Stimulated activated CD4-positive, alpha-beta T cell treated with anti-CD3 and anti-CD28 coated beads, Interleukin-4, amount 100 ng/mL, for 24 hours (primary cell): Measurements from ENCODE around the gene HAUS7.
"Not testable (repeated sequence)": the region's sequence is repeated elsewhere in the genome, so short reads cannot be mapped to it uniquely, and the experiment has no call there.

Source experiments
- DNase-seq: peaks from one replicate; pipeline ENCODE4 v3.0.0-alpha.2; 2020

Gene HAUS7

GRCh38 chrX:153406903-153407302 lies 63.5 kb downstream of the HAUS7 start:
- no peak for DNase-seq

DNA sequence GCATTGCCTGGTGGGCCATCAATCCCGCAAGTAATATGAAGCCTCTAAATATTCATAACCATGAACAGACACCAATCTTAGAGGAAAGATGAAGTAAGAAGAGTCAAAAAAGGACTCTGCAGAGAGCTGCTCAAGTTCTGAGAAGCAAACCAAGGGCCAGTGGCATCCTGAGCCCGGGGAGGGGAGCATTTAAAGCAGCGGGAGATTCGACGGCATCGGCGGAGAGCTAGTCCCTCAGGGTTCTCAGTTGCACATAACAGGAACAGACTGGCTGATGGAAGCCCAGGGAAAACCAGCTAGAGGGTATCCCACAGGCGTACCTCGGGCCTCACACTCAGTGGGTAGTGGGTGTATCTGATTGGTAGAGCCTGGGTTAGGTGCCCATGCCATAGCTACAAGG lies 64.4 kb downstream of the HAUS7 start:
- no peak for DNase-seq

DNA sequence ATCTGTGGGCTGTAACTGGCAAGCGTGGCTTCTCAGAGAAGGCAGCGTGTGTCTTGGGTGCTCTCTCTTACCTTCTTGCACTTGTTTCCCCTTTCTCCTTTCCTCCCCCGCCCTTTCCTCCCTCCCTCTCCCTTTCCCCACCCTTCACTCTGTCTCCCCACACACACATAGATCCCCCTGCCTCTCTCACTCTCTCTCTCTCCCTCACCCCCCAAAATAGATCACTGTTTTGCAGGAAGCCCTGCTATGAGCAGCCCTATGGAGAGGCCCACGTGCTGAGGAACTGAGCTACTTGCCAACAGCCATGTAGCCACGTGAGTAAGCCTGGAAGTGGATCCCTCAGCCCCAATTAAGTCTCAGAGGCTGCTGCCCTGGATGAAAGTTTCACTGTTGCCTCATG lies 65.0 kb downstream of the HAUS7 start:
- DNase-seq, result no peak

DNA sequence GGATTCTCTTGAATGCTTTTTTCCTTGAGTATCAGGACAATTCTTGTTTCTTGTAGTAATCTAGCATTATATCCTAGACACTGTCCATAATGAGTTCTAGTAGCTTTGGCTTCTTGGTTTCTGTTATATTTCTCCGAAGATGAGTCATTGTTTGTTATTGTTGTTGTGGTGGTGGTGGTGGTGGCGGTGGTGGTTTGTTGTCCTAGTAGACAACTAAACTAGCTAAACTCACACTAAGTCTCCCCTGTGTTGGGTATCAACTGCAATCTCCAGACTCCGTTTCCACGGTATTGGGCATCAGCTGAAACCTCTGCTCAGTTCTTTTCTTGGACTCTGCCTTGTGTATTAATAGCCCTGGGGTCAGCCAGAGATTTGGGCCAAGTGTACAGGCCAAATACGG lies 66.0 kb downstream of the HAUS7 start:
- DNase-seq, result not testable (repeated sequence)

DNA sequence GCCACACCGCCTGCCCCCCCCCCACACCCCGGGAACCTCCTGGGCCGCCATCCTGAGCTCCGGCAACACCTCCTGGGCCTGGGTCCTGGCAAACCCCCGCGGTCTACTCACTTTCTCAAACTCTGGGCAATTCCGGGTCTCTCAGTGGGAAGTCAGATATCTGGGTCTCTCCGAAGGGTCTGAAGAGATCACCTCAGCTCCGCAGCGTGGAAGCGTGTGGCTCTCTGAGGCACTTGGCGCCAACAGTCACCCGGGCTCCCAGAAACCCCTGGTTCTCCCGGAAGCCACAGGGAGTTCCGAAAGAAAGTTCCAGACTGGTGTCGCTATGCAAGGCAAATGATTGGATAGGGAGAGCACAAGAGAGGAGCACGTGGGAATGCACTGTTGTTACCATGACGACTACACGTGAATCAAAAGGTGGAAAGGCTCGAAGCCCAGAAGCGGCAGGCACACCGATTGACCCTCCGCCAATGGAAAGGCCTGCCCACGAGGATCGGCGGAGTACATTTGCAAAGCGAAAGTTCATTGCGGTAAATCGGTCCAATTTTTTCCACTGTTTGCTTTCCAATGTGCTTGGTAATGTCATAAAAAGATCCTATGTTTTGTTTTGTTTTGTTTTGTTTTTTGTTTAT lies 69.1 kb downstream of the HAUS7 start, which contains the start of gene PNMA6E:
PNMA6E (minus strand) TSS at position 218 of the 632 bp plus-strand sequence. CDS start 2,501 bp downstream, outside the sequence.
- no peak for DNase-seq

GRCh38 chrX:153400146-153401132 lies 69.9 kb downstream of the HAUS7 start:
- DNase-seq, result peak; percentile 48

DNA sequence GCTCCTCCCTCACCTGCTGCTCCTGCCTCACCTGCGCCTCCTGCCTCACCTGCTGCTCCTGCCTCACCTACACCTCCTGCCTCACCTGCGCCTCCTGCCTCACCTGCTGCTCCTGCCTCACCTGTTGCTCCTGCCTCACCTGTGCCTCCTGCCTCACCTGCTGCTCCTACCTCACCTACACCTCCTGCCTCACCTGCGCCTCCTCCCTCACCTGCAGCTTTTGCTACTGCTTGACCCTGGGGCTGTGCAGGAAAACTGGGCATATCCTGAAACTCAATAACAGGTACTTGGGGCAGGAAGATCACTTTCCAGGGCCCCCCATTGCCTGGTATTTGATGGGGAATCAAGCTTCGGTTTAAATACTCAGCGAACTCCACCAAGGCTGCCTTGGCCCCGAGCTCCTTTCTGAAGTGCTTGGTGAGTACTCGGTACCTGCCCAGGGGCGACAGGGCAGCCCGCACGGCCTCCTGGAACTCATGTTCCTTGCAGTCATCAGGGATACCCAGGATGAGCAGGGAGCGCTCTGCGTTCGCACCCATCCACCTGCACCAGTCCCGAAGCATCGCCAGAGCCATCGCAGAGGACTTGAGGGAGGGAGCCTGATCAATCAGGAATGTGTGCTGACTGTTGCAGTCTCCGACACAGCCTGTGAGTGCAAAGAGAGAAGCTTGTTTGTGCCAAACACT lies 72.0 kb downstream of the HAUS7 start:
- DNase-seq, result no peak
